GM19395 (cell line): ENCODE measurements around the gene HNRNPL.
A peak's percentile ranks its signal among the peaks of the same experiment; 100 is the strongest.
"Not testable (repeated sequence)": the region's sequence is repeated elsewhere in the genome, so short reads cannot be mapped to it uniquely, and the experiment has no call there.

Experiments used
- ATAC-seq: cut with Tn5 transposase; IDR thresholded peaks from one replicate; pipeline ENCODE4 v1.9.1; 2021; ENCODE audit warnings: mild to moderate bottlenecking, moderate library complexity; ENCODE audit not compliant: unreplicated experiment

HNRNPL gene

GRCh38 chr19:38869836-38870607 is 20.2 kb upstream of the HNRNPL start:
- no peak for ATAC-seq

- ATAC-seq, result no peak
Measured at GRCh38 chr19:38869160-38869835, 19.5 kb upstream of the HNRNPL start.

GRCh38 chr19:38868551-38868950 is 18.8 kb upstream of the HNRNPL start:
- ATAC-seq, result no peak

GRCh38 chr19:38867171-38867780 is 17.5 kb upstream of the HNRNPL start:
- no peak for ATAC-seq

DNA sequence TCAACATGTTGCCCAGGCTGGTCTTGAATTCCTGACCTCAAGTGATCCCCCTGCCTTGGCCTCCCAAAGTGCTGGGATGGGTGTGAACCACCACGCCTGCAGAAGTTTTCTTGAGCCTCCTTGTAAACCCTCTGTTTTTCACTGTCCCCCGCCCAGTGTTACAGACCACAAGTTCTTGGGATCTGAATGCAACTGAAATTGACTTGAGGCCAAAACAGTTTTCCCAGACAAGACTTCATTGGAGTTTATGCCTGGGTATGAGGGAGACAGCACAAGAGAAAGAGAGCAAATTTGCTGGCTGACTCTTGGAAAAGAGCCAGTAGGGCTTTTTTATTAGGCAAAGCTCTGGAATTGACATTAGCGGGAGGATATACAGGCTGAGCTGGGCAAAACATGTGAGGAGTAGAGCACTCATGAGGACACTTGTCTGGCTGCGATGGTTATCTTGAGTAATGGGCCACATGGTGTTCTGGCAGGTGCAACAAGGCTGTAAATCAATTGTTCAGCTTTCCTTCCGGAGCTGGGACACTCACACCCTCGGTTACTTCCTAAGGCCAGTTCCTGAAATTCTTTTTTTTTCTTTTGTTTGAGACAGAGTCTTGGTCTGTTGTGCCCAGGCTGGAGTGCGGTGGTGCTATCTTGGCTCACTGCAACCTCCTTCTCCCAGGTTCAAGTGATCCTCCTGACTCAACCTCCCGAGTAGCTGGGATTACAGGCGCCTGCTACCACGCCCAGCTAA is 12.7 kb upstream of the HNRNPL start:
- ATAC-seq, result no peak

DNA sequence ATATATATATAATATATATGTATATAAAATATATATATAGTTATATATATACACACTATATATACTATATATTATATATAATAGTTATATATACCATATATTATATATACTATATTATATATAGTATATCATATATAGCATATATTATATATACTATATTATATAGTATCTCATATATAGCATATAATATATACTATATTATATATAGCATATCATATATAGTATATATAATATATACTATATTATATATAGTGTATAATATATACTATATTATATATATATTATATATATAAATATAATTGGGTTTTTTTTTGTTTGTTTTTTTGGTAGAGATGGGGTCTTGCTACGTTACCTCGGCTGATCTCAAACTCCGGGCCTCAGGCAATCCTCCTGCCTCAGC is 11.6 kb upstream of the HNRNPL start:
- ATAC-seq, result no peak

- ATAC-seq, result not testable (repeated sequence)
Measured at GRCh38 chr19:38859631-38860204, 9.9 kb upstream of the HNRNPL start.

DNA sequence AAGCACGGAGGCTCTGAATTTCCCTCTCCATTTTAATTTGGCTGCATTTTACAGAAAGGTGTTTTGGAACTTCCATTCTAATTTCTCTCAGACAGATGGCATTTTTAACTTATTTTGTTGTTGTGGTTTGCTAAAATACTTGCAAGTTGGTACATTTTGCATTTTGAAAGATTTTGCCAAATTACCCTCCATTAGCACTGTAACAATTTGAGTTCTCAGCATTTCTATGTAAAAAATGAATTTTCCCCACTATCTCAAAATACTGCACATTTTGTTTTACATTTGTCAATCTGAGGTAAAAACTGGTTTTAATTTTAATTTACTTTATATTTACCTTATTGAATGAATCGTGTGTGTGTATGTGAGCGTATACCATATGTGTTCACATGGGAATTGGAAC is 7.0 kb upstream of the HNRNPL start:
- no peak for ATAC-seq

GRCh38 chr19:38855751-38856150 is 6.0 kb upstream of the HNRNPL start:
- ATAC-seq, result not testable (repeated sequence)

- ATAC-seq, result not testable (repeated sequence)
Measured at GRCh38 chr19:38854961-38855360, 5.2 kb upstream of the HNRNPL start.

- no peak for ATAC-seq
Measured at GRCh38 chr19:38853214-38853613, 3.4 kb upstream of the HNRNPL start.

DNA sequence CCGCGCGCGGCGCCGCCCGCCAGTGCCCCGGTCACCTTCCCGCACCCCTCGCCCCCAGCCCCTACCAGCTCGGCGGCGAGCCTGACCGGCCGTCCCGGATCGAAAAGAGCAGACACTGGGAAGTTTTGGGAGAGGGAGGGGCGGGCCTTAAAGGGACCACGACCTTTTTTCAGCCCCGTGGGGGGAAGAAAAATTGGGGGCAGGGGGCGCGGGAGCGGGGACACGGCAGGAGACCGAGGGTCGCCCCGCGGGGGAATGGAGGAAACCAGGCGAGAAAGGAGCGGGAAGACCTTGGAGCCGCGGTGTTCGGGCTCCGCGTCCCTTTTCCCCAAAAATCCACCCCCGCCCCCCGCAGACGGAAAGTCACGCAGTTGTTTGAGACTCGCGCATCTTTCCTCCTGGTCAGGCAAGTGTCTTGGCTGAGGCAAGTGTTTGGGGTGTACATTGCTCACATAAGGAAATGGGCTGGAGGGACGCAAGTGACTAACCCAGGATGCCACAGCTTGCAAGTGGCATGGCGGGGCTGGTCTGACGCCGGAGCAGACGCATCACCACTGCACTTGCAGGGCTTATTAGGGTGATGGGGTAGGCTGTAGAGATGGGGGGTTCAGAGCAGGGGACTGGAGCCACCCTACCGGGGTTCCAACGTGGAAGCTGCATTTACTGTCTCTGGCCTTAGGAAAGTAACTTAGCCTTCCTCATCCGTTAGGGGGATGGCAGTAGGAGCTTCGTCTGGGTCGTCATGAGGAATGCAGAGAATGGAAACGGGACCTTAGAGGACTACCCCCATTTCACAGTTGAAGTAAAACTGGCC is 2.7 kb upstream of the HNRNPL start:
- no peak for ATAC-seq

DNA sequence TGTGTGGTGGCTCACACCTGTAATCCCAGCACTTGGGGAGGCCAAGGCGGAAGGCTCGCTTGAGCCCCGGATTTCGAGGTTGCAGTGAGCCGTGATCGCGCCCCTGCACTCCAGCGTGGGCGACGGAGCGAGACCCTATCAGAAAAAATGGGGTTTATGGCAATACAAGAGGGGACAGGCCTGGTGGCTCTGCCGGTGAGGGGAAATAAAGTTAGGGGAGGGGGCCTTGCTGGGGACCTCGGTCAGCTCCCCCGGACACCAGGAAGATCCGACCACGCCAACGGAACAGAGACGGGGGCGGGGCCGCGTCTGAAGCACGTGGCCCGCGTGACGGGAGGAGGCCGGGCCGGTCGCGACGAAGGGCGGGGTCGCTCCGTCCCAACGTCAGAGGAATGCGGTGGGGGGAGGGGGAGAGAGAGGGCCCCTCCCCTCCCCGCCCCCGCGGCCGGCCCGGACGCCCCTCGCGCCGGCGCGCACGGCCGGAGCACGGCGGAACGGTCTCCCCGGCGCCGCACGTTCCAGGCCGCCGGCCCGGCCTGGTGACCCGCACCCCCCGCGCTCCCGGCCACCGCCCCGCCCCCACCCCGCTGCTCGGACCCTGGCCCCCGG is 1.9 kb upstream of the HNRNPL start:
- peak; percentile 22 for ATAC-seq

- ATAC-seq, result no peak
Measured at GRCh38 chr19:38850976-38851621, 1.3 kb upstream of the HNRNPL start.

DNA sequence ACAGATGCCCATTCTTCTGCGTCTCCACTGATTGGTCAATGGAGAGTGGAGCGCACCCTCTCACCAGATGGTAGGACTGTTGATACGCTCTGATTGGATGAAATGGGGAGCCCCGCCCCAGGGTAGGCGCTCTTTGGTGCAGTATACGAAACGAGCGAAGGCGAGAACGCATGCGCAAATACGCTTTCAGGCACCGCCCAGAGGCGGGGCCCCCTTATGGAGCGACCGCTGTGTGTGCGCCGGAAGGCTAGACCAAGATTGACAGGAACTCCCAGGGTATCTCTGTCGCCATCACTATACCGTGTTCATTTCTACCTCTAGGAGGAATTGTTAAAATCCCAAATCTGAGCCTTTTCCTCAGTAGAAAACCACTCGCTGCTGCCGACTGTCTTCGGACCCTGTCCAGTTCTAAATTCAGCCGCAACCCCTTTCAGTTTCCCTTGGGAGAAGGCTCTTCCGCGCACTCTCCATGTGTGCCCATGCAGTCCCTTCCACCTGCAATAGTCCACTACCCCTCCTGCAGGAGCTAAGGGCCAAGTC is 720 bp upstream of the HNRNPL start:
- ATAC-seq, result peak; percentile 74

DNA sequence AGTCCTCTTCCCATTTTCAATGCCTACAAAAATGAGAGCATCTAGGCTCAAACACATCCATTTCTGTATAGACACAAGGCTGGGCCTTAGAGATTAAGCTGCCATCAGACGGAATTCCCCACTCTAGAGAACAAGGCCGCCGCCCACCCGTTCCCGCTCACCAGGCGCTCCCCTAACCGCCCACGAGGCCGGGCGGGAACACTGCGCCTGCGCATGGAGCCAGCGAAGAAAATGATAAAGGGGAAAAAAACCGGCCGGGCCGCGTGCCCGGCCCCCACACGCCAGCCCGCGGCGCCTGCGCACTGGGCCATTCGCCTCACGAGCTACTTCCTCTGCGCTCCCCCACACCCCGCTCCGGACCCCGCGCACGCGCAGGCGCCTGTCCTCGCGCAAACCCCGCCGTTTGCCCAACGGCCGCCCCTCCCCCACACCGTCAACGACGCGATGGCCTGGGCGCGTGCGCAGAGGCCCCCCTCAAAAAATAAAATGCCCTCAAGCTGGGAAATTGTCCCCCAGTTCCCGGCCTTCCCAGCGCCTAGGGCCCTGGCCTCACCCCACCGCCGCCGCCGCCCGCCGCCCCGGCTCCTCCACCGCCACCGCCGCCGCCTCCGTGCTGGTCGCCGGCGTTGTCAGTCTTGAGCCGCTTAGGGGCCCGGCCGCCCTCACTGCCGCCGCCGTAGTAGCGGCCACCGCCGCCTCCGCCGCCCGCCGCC is 483 bp downstream of the HNRNPL start:
- ATAC-seq, result peak; percentile 12

- no peak for ATAC-seq
Measured at GRCh38 chr19:38848299-38849146, 1.3 kb downstream of the HNRNPL start.
